OCI-LY7 (cell line): Measurements from ENCODE around the gene TBX2.

ENCODE experiments used
- EZH2phosphoT487 ChIP-seq: fragments of 200-600 bp; sonication (generic); IDR thresholded peaks from 2 replicates; pipeline ENCODE4 v1.6.1; 2018; ENCODE audit warnings: low read depth, borderline replicate concordance, mild to moderate bottlenecking, mixed run types, antibody characterized with exemption, low read length, moderate library complexity, mixed read lengths
- TF ChIP-seq, protein P1 (sequence below): fragments of 200-600 bp; sonication (generic); conservative IDR thresholded peaks from 2 replicates; pipeline ENCODE4 v1.5.1; 2014; ENCODE audit warnings: mild to moderate bottlenecking, antibody characterized with exemption, low read length, moderate library complexity, mixed read lengths

DNA sequence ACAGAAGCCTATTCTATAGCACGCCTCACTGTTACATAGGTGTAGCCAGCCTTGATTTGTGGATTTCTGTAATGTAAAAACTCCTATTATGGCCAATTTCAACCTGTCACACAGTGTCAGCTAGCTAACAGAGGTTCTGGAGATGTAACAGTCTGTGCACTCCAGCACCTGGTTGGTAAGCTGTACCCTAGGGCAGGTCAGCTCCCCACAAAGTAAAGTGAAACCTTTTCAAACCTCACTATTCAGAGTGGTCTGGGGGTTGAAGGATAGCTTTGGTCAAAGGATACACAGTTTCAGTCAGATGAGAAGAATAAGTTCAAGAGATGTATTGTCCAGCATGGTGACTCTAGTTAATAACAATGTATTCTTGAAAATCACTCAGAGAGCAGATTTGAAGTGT is 28.5 kb upstream of the TBX2 start:
- TF ChIP-seq, protein P1, sequence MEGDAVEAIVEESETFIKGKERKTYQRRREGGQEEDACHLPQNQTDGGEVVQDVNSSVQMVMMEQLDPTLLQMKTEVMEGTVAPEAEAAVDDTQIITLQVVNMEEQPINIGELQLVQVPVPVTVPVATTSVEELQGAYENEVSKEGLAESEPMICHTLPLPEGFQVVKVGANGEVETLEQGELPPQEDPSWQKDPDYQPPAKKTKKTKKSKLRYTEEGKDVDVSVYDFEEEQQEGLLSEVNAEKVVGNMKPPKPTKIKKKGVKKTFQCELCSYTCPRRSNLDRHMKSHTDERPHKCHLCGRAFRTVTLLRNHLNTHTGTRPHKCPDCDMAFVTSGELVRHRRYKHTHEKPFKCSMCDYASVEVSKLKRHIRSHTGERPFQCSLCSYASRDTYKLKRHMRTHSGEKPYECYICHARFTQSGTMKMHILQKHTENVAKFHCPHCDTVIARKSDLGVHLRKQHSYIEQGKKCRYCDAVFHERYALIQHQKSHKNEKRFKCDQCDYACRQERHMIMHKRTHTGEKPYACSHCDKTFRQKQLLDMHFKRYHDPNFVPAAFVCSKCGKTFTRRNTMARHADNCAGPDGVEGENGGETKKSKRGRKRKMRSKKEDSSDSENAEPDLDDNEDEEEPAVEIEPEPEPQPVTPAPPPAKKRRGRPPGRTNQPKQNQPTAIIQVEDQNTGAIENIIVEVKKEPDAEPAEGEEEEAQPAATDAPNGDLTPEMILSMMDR = no peak
- TF ChIP-seq EZH2phosphoT487 = no peak
